Lower lobe of right lung (tissue), 2 donors: ENCODE results near the gene NOS1AP. TPM values are rescaled to one million over a fixed set of nuclear protein-coding genes. Genes with fewer than 3 reads are reported as not detected.

Experiments used
- ATAC-seq, 2 donors: fragments of 200-7000 bp; cut with Tn5 transposase; one replicate each; pipeline ENCODE4 v1.9.1; 2020 to 2022; ENCODE audit warnings: mild to moderate bottlenecking in 2 of 2, moderate library complexity in 2 of 2
- DNase-seq: peaks from one replicate; pipeline ENCODE4 v3.0.0-alpha.2; 2020
- H3K27ac ChIP-seq: fragments of 200-600 bp; one replicate; pipeline ENCODE4 v1.8.0; 2022
- H3K27me3 ChIP-seq: fragments of 200-600 bp; one replicate; pipeline ENCODE4 v1.8.0; 2022; ENCODE audit warnings: low read depth
- H3K36me3 ChIP-seq: fragments of 200-600 bp; one replicate; pipeline ENCODE4 v1.8.0; 2022; ENCODE audit warnings: mild to moderate bottlenecking
- H3K4me1 ChIP-seq: fragments of 200-600 bp; one replicate; pipeline ENCODE4 v1.8.0; 2022
- H3K4me3 ChIP-seq: fragments of 200-600 bp; one replicate; pipeline ENCODE4 v1.8.0; 2022; ENCODE audit warnings: mild to moderate bottlenecking
- H3K9me3 ChIP-seq: fragments of 200-600 bp; one replicate; pipeline ENCODE4 v1.8.0; 2022
- intact Hi-C: fragments of 100-400 bp; cut with DNase I; formaldehyde crosslinking; loops from one replicate; pipeline ENCODE4 v1.11.0; 2022
- long read RNA-seq: library from polyadenylated mRNA; unstranded; transcript quantifications from one replicate; pipeline ENCODE4 v2.0.0, GENCODE V29; 2021
- total RNA-seq: library from RNA; stranded (reverse); fragmentation: NEBNext Ultra II Directional; extraction: Animal tissue kit (Norgen Biotek cat#: 25700); gene quantifications from one replicate; pipeline ENCODE4 v1.2.1, GENCODE V29; 2021
- TF ChIP-seq, protein P1 (sequence below): fragments of 200-600 bp; IDR thresholded peaks from one replicate; pipeline ENCODE4 v1.8.0; 2022; ENCODE audit warnings: antibody characterized with exemption, mild to moderate bottlenecking
- donor health status: DM: no; HTN: yes; CAD: no; lungs with severe emphysema.

NOS1AP gene
- 3.6 TPM for total RNA-seq
- long read RNA-seq, partial matches to known transcripts: 2 of 4 reads
- long read RNA-seq, other reads (novel, unspliced or antisense): 2 of 4 reads

DNA sequence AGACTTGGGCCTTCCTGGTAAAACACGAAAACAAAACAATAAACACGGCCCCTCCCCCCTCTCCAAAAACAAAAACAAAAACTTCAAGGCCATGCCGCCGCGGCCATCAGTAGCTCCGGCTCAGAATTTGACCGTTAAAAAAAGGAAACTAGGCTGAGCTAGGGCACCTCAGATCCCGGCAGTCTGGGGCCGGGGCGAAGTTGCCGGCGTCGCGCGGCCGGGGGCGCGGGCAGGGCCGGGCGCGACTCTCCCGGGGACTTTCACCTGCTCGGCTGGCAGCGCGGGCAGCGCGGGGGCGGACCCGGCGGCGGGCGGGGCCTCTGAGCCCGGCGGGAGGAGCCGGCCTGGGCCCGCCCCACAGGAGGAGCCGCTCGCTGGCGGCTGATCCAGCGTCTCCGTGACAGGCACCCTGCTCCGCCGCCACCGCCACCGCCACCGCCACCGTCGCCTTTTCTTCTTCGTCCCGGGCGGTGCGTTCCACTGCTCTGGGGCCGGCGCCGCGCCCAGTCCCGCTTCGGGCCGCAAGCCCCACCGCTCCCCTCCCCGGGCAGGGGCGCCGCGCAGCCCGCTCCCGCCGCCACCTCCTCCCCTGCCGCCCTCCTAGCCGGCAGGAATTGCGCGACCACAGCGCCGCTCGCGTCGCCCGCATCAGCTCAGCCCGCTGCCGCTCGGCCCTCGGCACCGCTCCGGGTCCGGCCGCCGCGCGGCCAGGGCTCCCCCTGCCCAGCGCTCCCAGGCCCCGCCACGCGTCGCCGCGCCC is at the start of gene NOS1AP:
NOS1AP (plus strand) TSS at position 358 of the 760 bp plus-strand sequence. CDS start 487 bp downstream, outside the sequence.
- Histone ChIP-seq H3K36me3 (no peaks in the 10 kb centered on the region), H3K27ac (peak within 1 kb of the TSS; percentile 68), H3K9me3 (no peaks in the 10 kb centered on the region), H3K27me3 (peaks cover 16% of the 10 kb centered on the region), H3K4me3 (peak within 1 kb of the TSS; percentile 64), H3K4me1 (peaks cover 11% of the 10 kb centered on the region)
- TF ChIP-seq, protein P1, sequence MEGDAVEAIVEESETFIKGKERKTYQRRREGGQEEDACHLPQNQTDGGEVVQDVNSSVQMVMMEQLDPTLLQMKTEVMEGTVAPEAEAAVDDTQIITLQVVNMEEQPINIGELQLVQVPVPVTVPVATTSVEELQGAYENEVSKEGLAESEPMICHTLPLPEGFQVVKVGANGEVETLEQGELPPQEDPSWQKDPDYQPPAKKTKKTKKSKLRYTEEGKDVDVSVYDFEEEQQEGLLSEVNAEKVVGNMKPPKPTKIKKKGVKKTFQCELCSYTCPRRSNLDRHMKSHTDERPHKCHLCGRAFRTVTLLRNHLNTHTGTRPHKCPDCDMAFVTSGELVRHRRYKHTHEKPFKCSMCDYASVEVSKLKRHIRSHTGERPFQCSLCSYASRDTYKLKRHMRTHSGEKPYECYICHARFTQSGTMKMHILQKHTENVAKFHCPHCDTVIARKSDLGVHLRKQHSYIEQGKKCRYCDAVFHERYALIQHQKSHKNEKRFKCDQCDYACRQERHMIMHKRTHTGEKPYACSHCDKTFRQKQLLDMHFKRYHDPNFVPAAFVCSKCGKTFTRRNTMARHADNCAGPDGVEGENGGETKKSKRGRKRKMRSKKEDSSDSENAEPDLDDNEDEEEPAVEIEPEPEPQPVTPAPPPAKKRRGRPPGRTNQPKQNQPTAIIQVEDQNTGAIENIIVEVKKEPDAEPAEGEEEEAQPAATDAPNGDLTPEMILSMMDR: no peak
- ATAC-seq (peak; percentile 97 to 98), DNase-seq (peak; percentile 91)
- intact Hi-C loops: no loop called here

DNA sequence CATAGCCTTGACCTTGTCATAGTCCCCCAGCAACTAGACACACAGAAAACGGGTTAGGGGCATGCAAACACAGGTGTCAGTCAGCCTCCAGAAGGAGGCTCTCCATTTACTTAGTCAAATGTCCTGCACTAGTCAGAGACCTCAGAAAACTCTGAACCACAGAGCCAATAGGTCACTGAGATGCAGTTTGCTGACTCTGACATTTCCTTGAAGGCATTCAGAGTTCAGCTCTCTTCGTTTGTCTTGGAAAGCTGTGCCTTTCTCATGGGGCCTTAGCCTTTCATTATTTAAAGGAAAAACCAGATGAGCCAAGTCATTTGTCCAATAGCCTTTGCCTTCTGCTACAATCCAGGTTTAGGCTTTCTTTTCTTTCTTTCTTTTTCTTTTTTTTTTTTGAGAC is 49.3 kb upstream of the NOS1AP start:
- H3K27ac ChIP-seq: no peak overlapping the region
- H3K36me3 ChIP-seq: no peaks in the 10 kb centered on the region
- no peak overlapping the region for H3K4me3 ChIP-seq
- ATAC-seq (no peak), DNase-seq (no peak)
- no peaks in the 10 kb centered on the region for H3K9me3 ChIP-seq
- intact Hi-C loops: no loop called here
- TF ChIP-seq, protein P1: no peak
- H3K27me3 ChIP-seq: peaks cover 20% of the 10 kb centered on the region
- H3K4me1 ChIP-seq: peaks cover 39% of the 10 kb centered on the region

DNA sequence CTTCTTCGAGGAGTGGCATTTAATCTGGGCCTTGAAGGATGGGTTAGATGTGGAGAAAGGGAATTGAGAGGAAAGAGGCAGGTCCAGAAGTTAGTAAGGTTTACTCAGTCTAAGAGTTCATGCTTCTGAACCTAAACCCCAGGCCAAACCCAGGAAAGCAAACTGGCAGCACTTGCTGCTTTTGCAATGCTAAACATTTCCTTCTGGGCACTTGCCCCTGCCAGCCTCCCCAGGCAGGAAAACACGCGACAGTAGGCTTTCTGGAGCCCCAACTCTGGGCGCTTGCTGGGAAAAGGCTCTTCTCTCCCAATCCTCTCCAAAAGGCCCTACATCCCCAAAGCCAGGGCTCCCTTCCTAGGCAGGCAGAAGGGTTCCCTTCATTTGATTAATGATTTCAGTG is 48.4 kb upstream of the NOS1AP start:
- Histone ChIP-seq H3K36me3 (no peaks in the 10 kb centered on the region), H3K4me3 (no peak overlapping the region)

DNA sequence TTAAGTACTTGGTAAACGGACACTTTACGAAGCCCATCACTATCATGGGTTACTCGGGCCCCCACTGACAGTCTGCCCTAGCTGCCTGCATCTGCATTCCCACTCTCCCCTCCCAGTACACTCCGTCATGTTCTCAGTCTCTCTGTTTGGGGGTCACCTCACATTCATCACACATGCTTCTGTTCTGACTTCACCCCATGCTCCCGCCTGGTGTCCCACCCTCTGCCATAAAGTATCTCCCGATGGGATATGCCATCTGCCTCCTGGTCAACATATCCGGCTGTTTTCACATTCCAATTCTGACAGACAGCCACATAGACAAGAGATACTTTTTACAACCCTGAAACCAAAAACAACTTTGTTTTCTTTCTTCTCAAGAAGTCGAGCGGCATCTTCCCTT is 46.9 kb upstream of the NOS1AP start:
- TF ChIP-seq, protein P1: no peak
- peaks cover 34% of the 10 kb centered on the region for H3K27me3 ChIP-seq
- intact Hi-C loops: no loop called here

More for the DNA sequence above, 48.4 kb upstream of the NOS1AP start:
- peaks cover 23% of the 10 kb centered on the region for H3K27me3 ChIP-seq
- H3K4me1 ChIP-seq: peaks cover 39% of the 10 kb centered on the region
- intact Hi-C loops: no loop called here
- H3K27ac ChIP-seq: no peak overlapping the region
- no peak for DNase-seq
- H3K9me3 ChIP-seq: no peaks in the 10 kb centered on the region
- TF ChIP-seq, protein P1: no peak
- no peak for ATAC-seq

DNA sequence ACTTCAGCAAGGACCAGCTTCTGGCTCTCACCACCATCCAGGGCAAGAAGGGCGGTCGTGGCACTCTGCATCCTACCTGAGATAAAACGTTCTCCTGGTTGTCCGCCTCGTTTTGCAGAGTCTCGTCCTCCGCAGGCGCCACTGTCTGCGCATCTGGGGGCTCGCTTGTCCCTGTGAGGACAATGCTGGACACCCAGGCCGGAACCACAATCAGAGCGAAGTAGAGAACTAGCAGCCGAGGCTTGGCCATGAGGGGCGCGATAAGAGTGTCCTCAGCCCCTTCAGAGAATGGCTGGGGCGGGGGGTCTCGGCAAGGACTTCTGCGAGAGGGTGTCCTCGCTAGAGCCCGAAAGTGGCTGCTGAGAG is 46.3 kb upstream of the NOS1AP start:
- H3K4me1 ChIP-seq: peaks cover 39% of the 10 kb centered on the region
- ATAC-seq (peak; percentile 3 to 4), DNase-seq (no peak)
- TF ChIP-seq, protein P1: no peak
- no peaks in the 10 kb centered on the region for H3K9me3 ChIP-seq
- H3K36me3 ChIP-seq: no peaks in the 10 kb centered on the region
- H3K27ac ChIP-seq: peak overlapping the region; percentile 66
- intact Hi-C loops: no loop called here
- H3K4me3 ChIP-seq: peak overlapping the region; percentile 68
- peaks cover 34% of the 10 kb centered on the region for H3K27me3 ChIP-seq

More for the DNA sequence above, 46.9 kb upstream of the NOS1AP start:
- no peaks in the 10 kb centered on the region for H3K9me3 ChIP-seq
- H3K4me1 ChIP-seq: peaks cover 39% of the 10 kb centered on the region
- no peaks in the 10 kb centered on the region for H3K36me3 ChIP-seq
- H3K4me3 ChIP-seq: peak overlapping the region; percentile 68
- ATAC-seq: no peak
- H3K27ac ChIP-seq: no peak overlapping the region
- no peak for DNase-seq
